OCI-LY7 (cell line): ENCODE data around the gene CDC42EP3. TPM values are rescaled to one million over a fixed set of nuclear protein-coding genes. Genes with fewer than 3 reads are reported as not detected.

Experiments used
- BruUV-seq: library from RNA; stranded (reverse); fragments of 400-500 nt; replicated peaks from 2 replicates; lab custom pipeline; 2021; lab: Mats Ljungman, UMichigan
- CTCF ChIA-PET: fragments of 300-600 bp; sonication (Branson Sonifier 250); formaldehyde crosslinking; loops from one replicate; lab custom pipeline; 2022; ENCODE audit warnings: antibody characterized with exemption; ENCODE audit not compliant: unreplicated experiment; lab: Charles Lee
- POLR2A ChIA-PET: fragments of 300-600 bp; sonication (Branson Sonifier 250); formaldehyde crosslinking; loops from one replicate; lab custom pipeline; 2022; ENCODE audit warnings: antibody characterized with exemption; lab: Charles Lee
- DNase-seq: peaks from one replicate; pipeline ENCODE4 v3.0.0-alpha.2; 2015; ENCODE audit warnings: low spot score
- H2AFZ ChIP-seq: fragments of 200-600 bp; sonication (generic), shearing (Covaris generic); 2 replicates; pipeline ENCODE4 v1.6.1; 2014; ENCODE audit warnings: mild to moderate bottlenecking, antibody characterized with exemption, low read length, moderate library complexity
- H3K27ac ChIP-seq: fragments of 200-600 bp; sonication (generic); 2 replicates; pipeline ENCODE4 v1.5.1; 2014; ENCODE audit warnings: mixed run types, low read depth, mild to moderate bottlenecking, moderate library complexity, low read length, inconsistent platforms; ENCODE audit not compliant: poor library complexity, severe bottlenecking
- H3K36me3 ChIP-seq: fragments of 200-600 bp; sonication (generic); 2 replicates; pipeline ENCODE4 v1.6.1; 2014; ENCODE audit warnings: mild to moderate bottlenecking, antibody characterized with exemption, low read length, moderate library complexity, mixed read lengths; ENCODE audit not compliant: insufficient read depth
- H3K4me1 ChIP-seq: fragments of 200-600 bp; sonication (generic); 2 replicates; pipeline ENCODE4 v1.5.1; 2014; ENCODE audit warnings: mild to moderate bottlenecking, low read length; ENCODE audit not compliant: insufficient read depth, poor library complexity, severe bottlenecking
- H3K4me2 ChIP-seq: fragments of 200-600 bp; sonication (generic); 2 replicates; pipeline ENCODE4 v1.6.1; 2014; ENCODE audit warnings: mild to moderate bottlenecking, low read length
- H3K4me3 ChIP-seq: fragments of 200-600 bp; sonication (generic); 2 replicates; pipeline ENCODE4 v1.5.1; 2014; ENCODE audit warnings: mild to moderate bottlenecking, low read depth, low read length; ENCODE audit not compliant: poor library complexity, severe bottlenecking
- H3K79me2 ChIP-seq: fragments of 200-600 bp; sonication (generic); 2 replicates; pipeline ENCODE4 v1.6.1; 2016; ENCODE audit warnings: low read depth, mild to moderate bottlenecking, low read length, moderate library complexity, mixed read lengths; ENCODE audit not compliant: insufficient read depth
- H3K9me2 ChIP-seq: fragments of 200-600 bp; sonication (generic); 2 replicates; pipeline ENCODE4 v1.6.1; 2016; ENCODE audit warnings: mild to moderate bottlenecking, low read length, mixed read lengths; ENCODE audit not compliant: insufficient read depth
- H3K9me3 ChIP-seq: fragments of 200-600 bp; sonication (generic); 2 replicates; pipeline ENCODE4 v1.6.1; 2014; ENCODE audit warnings: mild to moderate bottlenecking, mixed run types, low read length, mixed read lengths
- H4K20me1 ChIP-seq: fragments of 200-600 bp; sonication (generic); 2 replicates; pipeline ENCODE4 v1.6.1; 2014; ENCODE audit warnings: mild to moderate bottlenecking, antibody characterized with exemption, low read length, moderate library complexity, mixed read lengths; ENCODE audit not compliant: insufficient read depth
- CTCF ChIP-seq: fragments of 200-600 bp; sonication (generic); conservative IDR thresholded peaks from 2 replicates; pipeline ENCODE4 v1.5.1; 2014; ENCODE audit warnings: mild to moderate bottlenecking, antibody characterized with exemption, low read length, moderate library complexity, mixed read lengths
- EZH2phosphoT487 ChIP-seq: fragments of 200-600 bp; sonication (generic); IDR thresholded peaks from 2 replicates; pipeline ENCODE4 v1.6.1; 2018; ENCODE audit warnings: low read depth, borderline replicate concordance, mild to moderate bottlenecking, mixed run types, antibody characterized with exemption, low read length, moderate library complexity, mixed read lengths
- intact Hi-C: fragments of 100-400 bp; cut with micrococcal nuclease; formaldehyde crosslinking; loops from one replicate; pipeline ENCODE4 v1.10.0; 2022; ENCODE audit not compliant: unreplicated experiment
- total RNA-seq, 2 experiments: library from RNA; depleted of rRNA in 1 of 2; stranded (reverse); fragments of >200 nt in 1 of 2; shearing (Covaris generic) in 1 of 2; gene quantifications; 2 replicates each; pipeline ENCODE4 v1.2.3, GENCODE V29; 2014 to 2022

CDC42EP3 gene
- total RNA-seq, 2 experiments from 2014 or later = 7.2 to 22.9 TPM

GRCh38 chr2:37709111-37709510 is 37.7 kb upstream of the CDC42EP3 start:
- BruUV-seq = no TSS peak
- TF ChIP-seq EZH2phosphoT487 = no peak
- TF ChIP-seq CTCF = no peak
- intact Hi-C loops = no loop called here
- Histone ChIP-seq H4K20me1 (no peaks in the 10 kb centered on the region), H3K9me2 (no peaks in the 10 kb centered on the region), H3K4me1 (peaks cover 8% of the 10 kb centered on the region), H3K4me2 (no peak overlapping the region), H3K9me3 (no peaks in the 10 kb centered on the region), H3K79me2 (no peaks in the 10 kb centered on the region), H3K4me3 (no peak overlapping the region), H3K27ac (no peak overlapping the region), H3K36me3 (no peaks in the 10 kb centered on the region), H2AFZ (no peak overlapping the region)
- no peak for DNase-seq
- POLR2A ChIA-PET = no interaction called here
- CTCF ChIA-PET = no interaction called here

GRCh38 chr2:37708146-37708545 is 36.7 kb upstream of the CDC42EP3 start:
- no peak overlapping the region for H2AFZ ChIP-seq
- intact Hi-C loops = no loop called here
- H3K36me3 ChIP-seq = no peaks in the 10 kb centered on the region
- ChIA-PET POLR2A (interaction anchor here (0.5 to 0.6 kb wide), 2 partner anchors 171 to 177 kb away, joined by 3 to 4 read pairs; no protein-coding TSS in a partner anchor), CTCF (no interaction called here)
- TF ChIP-seq EZH2phosphoT487 (no peak), CTCF (no peak)
- H3K4me3 ChIP-seq = no peak overlapping the region
- H3K9me2 ChIP-seq = no peaks in the 10 kb centered on the region
- H3K4me2 ChIP-seq = no peak overlapping the region
- BruUV-seq = no TSS peak
- H4K20me1 ChIP-seq = no peaks in the 10 kb centered on the region
- no peaks in the 10 kb centered on the region for H3K9me3 ChIP-seq
- H3K4me1 ChIP-seq = peaks cover 8% of the 10 kb centered on the region
- no peaks in the 10 kb centered on the region for H3K79me2 ChIP-seq
- H3K27ac ChIP-seq = no peak overlapping the region
- no peak for DNase-seq

- Histone ChIP-seq H3K79me2 (no peaks in the 10 kb centered on the region), H3K27ac (no peak overlapping the region), H3K4me2 (no peak overlapping the region), H3K4me3 (no peak overlapping the region), H2AFZ (no peak overlapping the region), H3K4me1 (peaks cover 8% of the 10 kb centered on the region), H4K20me1 (no peaks in the 10 kb centered on the region), H3K36me3 (no peaks in the 10 kb centered on the region), H3K9me3 (no peaks in the 10 kb centered on the region), H3K9me2 (no peaks in the 10 kb centered on the region)
- intact Hi-C loops = no loop called here
- no peak for DNase-seq
- POLR2A ChIA-PET = interaction anchor here (0.5 to 0.7 kb wide), 4 partner anchors 22 to 799 kb away, joined by 3 to 5 read pairs (median 4); no protein-coding TSS in a partner anchor
- CTCF ChIA-PET = no interaction called here
- BruUV-seq = no TSS peak
- TF ChIP-seq EZH2phosphoT487 (no peak), CTCF (no peak)
Observed at GRCh38 chr2:37707393-37707792, 36.0 kb upstream of the CDC42EP3 start.
